SK-N-SH treated with all-trans-retinoic acid at 6 μM for 48 hours (cell line): Measurements from ENCODE around the gene RAD23A.

Experiments
- ATAC-seq: fragments of 200-7000 bp; cut with Tn5 transposase; 3 replicates; pipeline ENCODE4 v1.9.1; 2020; ENCODE audit warnings: mild to moderate bottlenecking, moderate library complexity
- CREB5 ChIP-seq: fragments of 250-450 bp; sonication (Bioruptor Pico); IDR thresholded peaks from 2 replicates; pipeline ENCODE4 v1.5.1; 2020; ENCODE audit warnings: low read depth, mild to moderate bottlenecking, moderate library complexity
- CSDC2 ChIP-seq: fragments of 250-450 bp; sonication (Bioruptor Pico); IDR thresholded peaks from 2 replicates; pipeline ENCODE4 v1.5.0; 2020; ENCODE audit warnings: mild to moderate bottlenecking, moderate library complexity
- ESRRG ChIP-seq: fragments of 250-450 bp; sonication (Bioruptor Pico); IDR thresholded peaks from 2 replicates; pipeline ENCODE4 v1.6.1; 2021; ENCODE audit warnings: mild to moderate bottlenecking
- GLIS3 ChIP-seq: fragments of 250-450 bp; sonication (Bioruptor Pico); IDR thresholded peaks from 2 replicates; pipeline ENCODE4 v1.5.0; 2020; ENCODE audit warnings: mild to moderate bottlenecking, moderate library complexity
- ISL1 ChIP-seq: fragments of 250-450 bp; sonication (Bioruptor Pico); IDR thresholded peaks from 2 replicates; pipeline ENCODE4 v2.1.2; 2022; ENCODE audit warnings: mild to moderate bottlenecking, moderate library complexity
- OSR1 ChIP-seq: fragments of 250-450 bp; sonication (Bioruptor Pico); IDR thresholded peaks from 2 replicates; pipeline ENCODE4 v1.8.0; 2022; ENCODE audit warnings: moderate library complexity, mild to moderate bottlenecking, inconsistent platforms
- PATZ1 ChIP-seq: fragments of 250-450 bp; sonication (Bioruptor Pico); IDR thresholded peaks from 2 replicates; pipeline ENCODE4 v1.8.0; 2020; ENCODE audit warnings: mild to moderate bottlenecking, moderate library complexity, borderline replicate concordance
- POU6F1 ChIP-seq: fragments of 250-450 bp; sonication (Bioruptor Pico); IDR thresholded peaks from 2 replicates; pipeline ENCODE4 v1.8.0; 2021; ENCODE audit warnings: low read depth, mild to moderate bottlenecking, moderate library complexity, borderline replicate concordance
- PPARA ChIP-seq: fragments of 250-450 bp; sonication (Bioruptor Pico); IDR thresholded peaks from 2 replicates; pipeline ENCODE4 v1.5.0; 2020; ENCODE audit warnings: mild to moderate bottlenecking, borderline replicate concordance
- RARB ChIP-seq: fragments of 250-450 bp; sonication (Bioruptor Pico); IDR thresholded peaks from 2 replicates; pipeline ENCODE4 v1.8.0; 2021; ENCODE audit warnings: mild to moderate bottlenecking, moderate library complexity
- SNAI2 ChIP-seq: fragments of 250-450 bp; sonication (Bioruptor Pico); IDR thresholded peaks from 2 replicates; pipeline ENCODE4 v1.5.0; 2020; ENCODE audit warnings: mild to moderate bottlenecking, moderate library complexity
- TCF4 ChIP-seq: fragments of 250-450 bp; sonication (Bioruptor Pico); IDR thresholded peaks from 2 replicates; pipeline ENCODE4 v1.8.0; 2021; ENCODE audit warnings: mild to moderate bottlenecking, moderate library complexity, borderline replicate concordance
- TOX ChIP-seq: fragments of 250-450 bp; sonication (Bioruptor Pico); IDR thresholded peaks from 2 replicates; pipeline ENCODE4 v1.8.0; 2021; ENCODE audit warnings: mild to moderate bottlenecking, moderate library complexity, borderline replicate concordance
- ZC3H10 ChIP-seq: fragments of 250-450 bp; sonication (Bioruptor Pico); IDR thresholded peaks from 2 replicates; pipeline ENCODE4 v1.5.1; 2021; ENCODE audit warnings: mild to moderate bottlenecking, moderate library complexity
- ZFP3 ChIP-seq: fragments of 250-450 bp; sonication (Bioruptor Pico); IDR thresholded peaks from 2 replicates; pipeline ENCODE4 v1.5.0; 2020; ENCODE audit warnings: mild to moderate bottlenecking, moderate library complexity
- ZFP30 ChIP-seq: fragments of 450-650 bp; formaldehyde crosslinking; IDR thresholded peaks from 2 replicates; pipeline ENCODE4 v1.5.0; 2022; ENCODE audit warnings: mild to moderate bottlenecking, moderate library complexity
- ZNF565 ChIP-seq: fragments of 450-650 bp; formaldehyde crosslinking; conservative IDR thresholded peaks from 2 replicates; pipeline ENCODE4 v1.5.0; 2020; ENCODE audit warnings: low read depth, mild to moderate bottlenecking, moderate library complexity
- ZNF70 ChIP-seq: fragments of 450-650 bp; formaldehyde crosslinking; IDR thresholded peaks from 2 replicates; pipeline ENCODE4 v1.5.0; 2020; ENCODE audit warnings: mild to moderate bottlenecking, moderate library complexity
- ZNF8 ChIP-seq: fragments of 450-650 bp; formaldehyde crosslinking; IDR thresholded peaks from 2 replicates; pipeline ENCODE4 v1.5.0; 2020; ENCODE audit warnings: mild to moderate bottlenecking, moderate library complexity
- TF ChIP-seq, protein P1 (sequence below): fragments of 250-450 bp; sonication (Bioruptor Pico); IDR thresholded peaks from 2 replicates; pipeline ENCODE4 v1.5.0; 2020; ENCODE audit warnings: mild to moderate bottlenecking, moderate library complexity

RAD23A gene

GRCh38 chr19:12936582-12936981 is 9.1 kb upstream of the RAD23A start:
- TF ChIP-seq ZFP3 (no peak), ZC3H10 (CRISPR knock-in tag) (no peak), ZNF70 (CRISPR knock-in tag) (no peak), TCF4 (CRISPR knock-in tag) (no peak), ESRRG (CRISPR knock-in tag) (no peak), CSDC2 (no peak), ZNF8 (no peak), RARB (no peak), ZNF565 (CRISPR knock-in tag) (no peak), PATZ1 (CRISPR knock-in tag) (no peak), PPARA (CRISPR knock-in tag) (no peak), OSR1 (CRISPR knock-in tag) (no peak), SNAI2 (CRISPR knock-in tag) (no peak), GLIS3 (CRISPR knock-in tag) (no peak), ZFP30 (CRISPR knock-in tag) (no peak)
- TF ChIP-seq, all 23 proteins: peak for 0
- no peak for ATAC-seq

- ATAC-seq, result no peak
- TF ChIP-seq, protein P1, sequence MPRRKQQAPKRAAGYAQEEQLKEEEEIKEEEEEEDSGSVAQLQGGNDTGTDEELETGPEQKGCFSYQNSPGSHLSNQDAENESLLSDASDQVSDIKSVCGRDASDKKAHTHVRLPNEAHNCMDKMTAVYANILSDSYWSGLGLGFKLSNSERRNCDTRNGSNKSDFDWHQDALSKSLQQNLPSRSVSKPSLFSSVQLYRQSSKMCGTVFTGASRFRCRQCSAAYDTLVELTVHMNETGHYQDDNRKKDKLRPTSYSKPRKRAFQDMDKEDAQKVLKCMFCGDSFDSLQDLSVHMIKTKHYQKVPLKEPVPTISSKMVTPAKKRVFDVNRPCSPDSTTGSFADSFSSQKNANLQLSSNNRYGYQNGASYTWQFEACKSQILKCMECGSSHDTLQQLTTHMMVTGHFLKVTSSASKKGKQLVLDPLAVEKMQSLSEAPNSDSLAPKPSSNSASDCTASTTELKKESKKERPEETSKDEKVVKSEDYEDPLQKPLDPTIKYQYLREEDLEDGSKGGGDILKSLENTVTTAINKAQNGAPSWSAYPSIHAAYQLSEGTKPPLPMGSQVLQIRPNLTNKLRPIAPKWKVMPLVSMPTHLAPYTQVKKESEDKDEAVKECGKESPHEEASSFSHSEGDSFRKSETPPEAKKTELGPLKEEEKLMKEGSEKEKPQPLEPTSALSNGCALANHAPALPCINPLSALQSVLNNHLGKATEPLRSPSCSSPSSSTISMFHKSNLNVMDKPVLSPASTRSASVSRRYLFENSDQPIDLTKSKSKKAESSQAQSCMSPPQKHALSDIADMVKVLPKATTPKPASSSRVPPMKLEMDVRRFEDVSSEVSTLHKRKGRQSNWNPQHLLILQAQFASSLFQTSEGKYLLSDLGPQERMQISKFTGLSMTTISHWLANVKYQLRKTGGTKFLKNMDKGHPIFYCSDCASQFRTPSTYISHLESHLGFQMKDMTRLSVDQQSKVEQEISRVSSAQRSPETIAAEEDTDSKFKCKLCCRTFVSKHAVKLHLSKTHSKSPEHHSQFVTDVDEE (CRISPR knock-in tag), result no peak
- TF ChIP-seq ZC3H10 (CRISPR knock-in tag), result no peak
- TF ChIP-seq PPARA (CRISPR knock-in tag), result no peak
- no peak for TF ChIP-seq OSR1 (CRISPR knock-in tag)
- TF ChIP-seq ZFP3, result no peak
- TF ChIP-seq TCF4 (CRISPR knock-in tag), result no peak
- TF ChIP-seq ESRRG (CRISPR knock-in tag), result no peak
- TF ChIP-seq GLIS3 (CRISPR knock-in tag), result no peak
- TF ChIP-seq CSDC2, result no peak
- TF ChIP-seq PATZ1 (CRISPR knock-in tag), result no peak
- TF ChIP-seq ISL1 (CRISPR knock-in tag), result no peak
- TF ChIP-seq CREB5 (CRISPR knock-in tag), result no peak
- no peak for TF ChIP-seq POU6F1
- no peak for TF ChIP-seq TOX (CRISPR knock-in tag)
- no peak for TF ChIP-seq SNAI2 (CRISPR knock-in tag)
- TF ChIP-seq, all 23 proteins: peak for 0
Observed at GRCh38 chr19:12937093-12937926, 8.4 kb upstream of the RAD23A start.
